ENCODE data around the gene SLC22A1. TPM values are rescaled to one million over a fixed set of nuclear protein-coding genes. Genes with fewer than 3 reads are reported as not detected.

SLC22A1 gene
- total RNA-seq, 1 experiment from 2014 or later: 0.98 TPM

- H3K27ac ChIP-seq (ENCODE audit: low read length): no peak overlapping the region
- no peak for DNase-seq (ENCODE audit: low read depth, low spot score)
- intact Hi-C loops (cut with micrococcal nuclease; ENCODE audit: unreplicated experiment): loop anchor here (5.0 kb wide), 1 partner anchor 1731 kb away; no protein-coding TSS in a partner anchor
- H3K4me3 ChIP-seq (ENCODE audit: low read depth in 2 of 2, low read length in 2 of 2): no peak overlapping the region
- no peaks in the 10 kb centered on the region for H3K27me3 ChIP-seq (ENCODE audit: control insufficient read depth, insufficient read depth, low read length)
- no peaks in the 10 kb centered on the region for H3K36me3 ChIP-seq (ENCODE audit: control insufficient read depth, insufficient read depth, low read length)
- in situ Hi-C loops (cut with HindIII; ENCODE audit: low pct_unique_long_range_greater_than_20kb, low sequenced_read_pairs): no loop called here
- H3K4me1 ChIP-seq (ENCODE audit: control insufficient read depth, insufficient read depth, low read length): no peaks in the 10 kb centered on the region
- POLR2A ChIA-PET: no interaction called here
- H3K9me3 ChIP-seq (ENCODE audit: control insufficient read depth, insufficient read depth, low read depth, low read length): no peaks in the 10 kb centered on the region
- 0 out of 2 replicates have a peak, but pooled peaks have one; percentile 30 for ATAC-seq
- BruUV-seq (replicated peaks): no TSS peak
- no peak for TF ChIP-seq REST (IDR thresholded peaks at IDR 0.05; ENCODE audit: insufficient read depth in 1 of 2, low read depth in 2 of 2, low read length in 1 of 2)
- no peak for TF ChIP-seq CTCF (IDR thresholded peaks at IDR 0.05)
- no peak for TF ChIP-seq SIN3A (IDR thresholded peaks at IDR 0.05; ENCODE audit: borderline replicate concordance, insufficient read depth, low read depth, low read length)
- TF ChIP-seq TCF7L2 (IDR thresholded peaks at IDR 0.05; ENCODE audit: low read depth, low read length): no peak
- TF ChIP-seq POLR2AphosphoS5 (IDR thresholded peaks at IDR 0.05; ENCODE audit: low read depth, low read length): no peak
- CTCF ChIA-PET: no interaction called here
These were observed 40.0 kb downstream of the SLC22A1 start for GRCh38 chr6:160161647-160161986.

GRCh38 chr6:160162030-160162566, 40.5 kb downstream of the SLC22A1 start:
- BruUV-seq (replicated peaks): no TSS peak
- Histone ChIP-seq H3K36me3 (ENCODE audit: control insufficient read depth, insufficient read depth, low read length) (no peaks in the 10 kb centered on the region), H3K27me3 (ENCODE audit: control insufficient read depth, insufficient read depth, low read length) (no peaks in the 10 kb centered on the region), H3K4me3 (ENCODE audit: low read depth in 2 of 2, low read length in 2 of 2) (no peak overlapping the region), H3K27ac (ENCODE audit: low read length) (no peak overlapping the region), H3K9me3 (ENCODE audit: control insufficient read depth, insufficient read depth, low read depth, low read length) (no peaks in the 10 kb centered on the region), H3K4me1 (ENCODE audit: control insufficient read depth, insufficient read depth, low read length) (no peaks in the 10 kb centered on the region)
- POLR2A ChIA-PET: no interaction called here
- no peak for DNase-seq (ENCODE audit: low read depth, low spot score)
- intact Hi-C loops (cut with micrococcal nuclease; ENCODE audit: unreplicated experiment): loop anchor here (5.0 kb wide), 1 partner anchor 1730 kb away; no protein-coding TSS in a partner anchor
- CTCF ChIA-PET: no interaction called here
- TF ChIP-seq SIN3A (IDR thresholded peaks at IDR 0.05; ENCODE audit: borderline replicate concordance, insufficient read depth, low read depth, low read length) (no peak), TCF7L2 (IDR thresholded peaks at IDR 0.05; ENCODE audit: low read depth, low read length) (no peak), CTCF (IDR thresholded peaks at IDR 0.05) (no peak), POLR2AphosphoS5 (IDR thresholded peaks at IDR 0.05; ENCODE audit: low read depth, low read length) (no peak), REST (IDR thresholded peaks at IDR 0.05; ENCODE audit: insufficient read depth in 1 of 2, low read depth in 2 of 2, low read length in 1 of 2) (no peak)
- in situ Hi-C loops (cut with HindIII; ENCODE audit: low pct_unique_long_range_greater_than_20kb, low sequenced_read_pairs): no loop called here
- no peak for ATAC-seq

Measured in Panc1 (cell line).